H9 (cell line): ENCODE data around the gene INTS12. TPM values are rescaled to one million over a fixed set of nuclear protein-coding genes. Genes with fewer than 3 reads are reported as not detected.

ENCODE experiments used
- DNase-seq: peaks from one replicate; pipeline ENCODE4 v3.0.0-alpha.2; 2017
- H2AFZ ChIP-seq: one replicate; pipeline ENCODE4 v1.6.1; 2013; ENCODE audit warnings: mild to moderate bottlenecking, low read length, control low read depth, moderate library complexity
- H2AK5ac ChIP-seq: 2 replicates; pipeline ENCODE4 v1.6.1; 2013; ENCODE audit warnings: low read length, control low read depth, mixed read lengths; ENCODE audit not compliant: insufficient read length
- H2BK120ac ChIP-seq: one replicate; pipeline ENCODE4 v1.6.1; 2013; ENCODE audit warnings: low read depth, mild to moderate bottlenecking, low read length, control low read depth, inconsistent platforms; ENCODE audit not compliant: poor library complexity, severe bottlenecking
- H2BK12ac ChIP-seq: 2 replicates; pipeline ENCODE4 v1.6.1; 2013; ENCODE audit warnings: low read length, control low read depth, mixed read lengths, low read depth; ENCODE audit not compliant: insufficient read length
- H2BK15ac ChIP-seq: 2 replicates; pipeline ENCODE4 v1.6.1; 2013; ENCODE audit warnings: low read depth, low read length, control low read depth
- H2BK20ac ChIP-seq: one replicate; pipeline ENCODE4 v1.6.1; 2013; ENCODE audit warnings: low read depth, mild to moderate bottlenecking, low read length, control low read depth, inconsistent platforms; ENCODE audit not compliant: poor library complexity, severe bottlenecking
- H2BK5ac ChIP-seq: 2 replicates; pipeline ENCODE4 v1.6.1; 2013; ENCODE audit warnings: low read length, control low read depth, mixed read lengths; ENCODE audit not compliant: insufficient read length
- H3K14ac ChIP-seq: 2 replicates; pipeline ENCODE4 v1.6.1; 2013; ENCODE audit warnings: low read length, control low read depth; ENCODE audit not compliant: insufficient read depth
- H3K18ac ChIP-seq: 2 replicates; pipeline ENCODE4 v1.6.1; 2013; ENCODE audit warnings: low read depth, mild to moderate bottlenecking, mixed read lengths, low read length, control low read depth; ENCODE audit not compliant: insufficient read length
- H3K23ac ChIP-seq: 2 replicates; pipeline ENCODE4 v1.6.1; 2013; ENCODE audit warnings: low read length, control low read depth, mixed read lengths, low read depth; ENCODE audit not compliant: insufficient read length
- H3K23me2 ChIP-seq: 2 replicates; pipeline ENCODE4 v1.6.1; 2013; ENCODE audit warnings: low read depth, mild to moderate bottlenecking, mixed read lengths, low read length, control low read depth; ENCODE audit not compliant: insufficient read length, poor library complexity, severe bottlenecking
- H3K27ac ChIP-seq: 2 replicates; pipeline ENCODE4 v1.5.1; 2013; ENCODE audit warnings: low read length, control low read depth, mixed read lengths, low read depth; ENCODE audit not compliant: insufficient read length
- H3K27me3 ChIP-seq: 2 replicates; pipeline ENCODE4 v1.6.1; 2013; ENCODE audit warnings: low read length, control low read depth, inconsistent platforms; ENCODE audit not compliant: insufficient read depth
- H3K4ac ChIP-seq: 2 replicates; pipeline ENCODE4 v1.6.1; 2013; ENCODE audit warnings: low read depth, mild to moderate bottlenecking, control low read depth, inconsistent platforms, low read length, moderate library complexity
- H3K4me1 ChIP-seq: 2 replicates; pipeline ENCODE4 v1.6.1; 2013; ENCODE audit warnings: low read length, control low read depth, inconsistent platforms; ENCODE audit not compliant: insufficient read depth
- H3K4me2 ChIP-seq: 2 replicates; pipeline ENCODE4 v1.6.1; 2013; ENCODE audit warnings: low read length, control low read depth, mixed read lengths; ENCODE audit not compliant: insufficient read length, insufficient read depth
- H3K56ac ChIP-seq: 2 replicates; pipeline ENCODE4 v1.6.1; 2013; ENCODE audit warnings: low read depth, mild to moderate bottlenecking, mixed read lengths, low read length, control low read depth; ENCODE audit not compliant: insufficient read length
- H3K79me1 ChIP-seq: 2 replicates; pipeline ENCODE4 v1.6.1; 2013; ENCODE audit warnings: low read depth, mild to moderate bottlenecking, moderate library complexity, low read length, control low read depth, inconsistent platforms; ENCODE audit not compliant: insufficient read depth, poor library complexity, severe bottlenecking
- H3K79me2 ChIP-seq: 2 replicates; pipeline ENCODE4 v1.6.1; 2013; ENCODE audit warnings: low read length, control low read depth, inconsistent platforms; ENCODE audit not compliant: insufficient read depth
- H3K9ac ChIP-seq: 2 replicates; pipeline ENCODE4 v1.6.1; 2013; ENCODE audit warnings: low read length, control low read depth, mixed read lengths; ENCODE audit not compliant: insufficient read length; ENCODE audit errors: extremely low read depth
- H3K9me3 ChIP-seq: one replicate; pipeline ENCODE4 v1.6.1; 2013; ENCODE audit warnings: low read depth, low read length, inconsistent platforms; ENCODE audit not compliant: control insufficient read depth
- H3T11ph ChIP-seq: one replicate; pipeline ENCODE4 v1.6.1; 2013; ENCODE audit warnings: mild to moderate bottlenecking, low read length, control low read depth, inconsistent platforms
- H4K20me1 ChIP-seq: one replicate; pipeline ENCODE4 v1.6.1; 2013; ENCODE audit not compliant: control insufficient read depth, insufficient read length, insufficient read depth
- H4K5ac ChIP-seq: 2 replicates; pipeline ENCODE4 v1.6.1; 2013; ENCODE audit warnings: low read depth, mild to moderate bottlenecking, mixed read lengths, low read length, control low read depth; ENCODE audit not compliant: insufficient read length
- H4K8ac ChIP-seq: replicated peaks from 2 replicates; pipeline ENCODE4 v1.6.1; 2013; ENCODE audit warnings: low read length, control low read depth, mixed read lengths, low read depth; ENCODE audit not compliant: insufficient read length
- H4K91ac ChIP-seq: 2 replicates; pipeline ENCODE4 v1.6.1; 2013; ENCODE audit warnings: low read depth, mild to moderate bottlenecking, moderate library complexity, mixed read lengths, low read length, control low read depth; ENCODE audit not compliant: insufficient read length
- H3K27ac Mint-ChIP-seq, 3 experiments: 2 replicates in 2 of 3; 3 replicates in 1 of 3; pipeline ENCODE4 v1.8.0; 2020 to 2021; ENCODE audit warnings: mixed read lengths in 3 of 3, mild to moderate bottlenecking in 1 of 3, moderate library complexity in 1 of 3
- H3K27me3 Mint-ChIP-seq: 2 replicates; pipeline ENCODE4 v1.8.0; 2021; ENCODE audit warnings: low read depth, mild to moderate bottlenecking, moderate library complexity, mixed read lengths
- H3K36me3 Mint-ChIP-seq, 3 experiments: 2 replicates in 2 of 3; 3 replicates in 1 of 3; pipeline ENCODE4 v1.8.0; 2020 to 2021; ENCODE audit warnings: low read depth in 3 of 3, mixed read lengths in 3 of 3; ENCODE audit not compliant: insufficient read depth in 1 of 3
- H3K4me1 Mint-ChIP-seq, 2 experiments: 2 replicates each; pipeline ENCODE4 v1.8.0; 2020; ENCODE audit warnings: mixed read lengths in 2 of 2
- H3K4me3 Mint-ChIP-seq, 2 experiments: 2 replicates in 1 of 2; 3 replicates in 1 of 2; pipeline ENCODE4 v1.8.0; 2020 to 2021; ENCODE audit warnings: mild to moderate bottlenecking in 2 of 2, mixed read lengths in 2 of 2, moderate library complexity in 1 of 2
- H3K9me3 Mint-ChIP-seq, 2 experiments: 2 replicates in 1 of 2; 3 replicates in 1 of 2; pipeline ENCODE4 v1.8.0; 2020; ENCODE audit warnings: mild to moderate bottlenecking in 2 of 2, mixed read lengths in 2 of 2, moderate library complexity in 1 of 2
- WGBS: extraction: QIAGEN DNeasy Blood & Tissue Kit; methylation state at CpG from one replicate; pipeline ENCODE4 v1.1.7; 2013; ENCODE audit warnings: missing lambda C conversion rate, low lambda C conversion rate, mixed read lengths; ENCODE audit not compliant: insufficient read length; ENCODE audit errors: extremely low coverage; 5-methylcytosine and 5-hydroxymethylcytosine counted together
- total RNA-seq: library from RNA; stranded (reverse); gene quantifications from 2 replicates; pipeline ENCODE4 v1.2.1, GENCODE V29; 2021
- TF ChIP-seq, protein P1 (sequence below): fragments of 200-600 bp; sonication (generic); conservative IDR thresholded peaks from 3 replicates; pipeline ENCODE4 v1.8.0; 2021; ENCODE audit warnings: antibody characterized with exemption, mild to moderate bottlenecking

Gene INTS12
- total RNA-seq, 1 experiment from 2014 or later = 15.6 TPM

DNA sequence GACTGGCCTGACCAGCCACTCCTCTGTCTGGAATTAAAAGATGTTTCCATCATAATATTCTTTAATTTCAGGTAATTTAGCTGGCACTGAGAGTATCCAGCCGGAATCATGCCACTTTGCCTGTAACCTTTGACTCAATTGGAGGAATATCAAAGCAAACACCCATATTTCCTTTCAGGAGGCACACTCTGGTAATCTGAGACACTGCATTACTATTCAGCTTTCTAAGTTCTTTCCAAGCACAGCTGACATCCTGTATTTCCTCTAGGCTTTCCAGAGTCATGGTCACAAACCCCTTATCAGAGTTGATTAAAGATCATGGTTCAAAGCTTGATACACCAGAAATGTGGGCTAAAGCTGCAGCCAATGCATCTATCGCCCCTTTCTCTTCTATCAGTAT is 29.3 kb downstream of the INTS12 start:
- WGBS = no CpG with 5 or more reads among the region's 2 CpGs
- Histone ChIP-seq H2BK20ac (no peak overlapping the region), H3K79me1 (no peaks in the 10 kb centered on the region), H3K4ac (no peak overlapping the region), H3K4me2 (no peak overlapping the region), H2BK15ac (no peak overlapping the region), H3K4me1 (no peaks in the 10 kb centered on the region), H3K79me2 (no peaks in the 10 kb centered on the region), H2BK5ac (no peak overlapping the region), H3K27me3 (no peaks in the 10 kb centered on the region), H3K9ac (no peak overlapping the region), H3K23ac (no peak overlapping the region), H3K27ac (no peak overlapping the region), H4K20me1 (no peaks in the 10 kb centered on the region), H3K56ac (no peak overlapping the region), H4K91ac (no peak overlapping the region), H4K5ac (no peak overlapping the region), H3K9me3 (no peaks in the 10 kb centered on the region), H2BK12ac (no peak overlapping the region), H2BK120ac (no peak overlapping the region), H3K18ac (no peak overlapping the region), H3T11ph (no peak overlapping the region), H2AFZ (no peak overlapping the region), H3K14ac (no peak overlapping the region), H4K8ac (no peak overlapping the region), H3K23me2 (no peaks in the 10 kb centered on the region), H2AK5ac (no peak overlapping the region)
- no peak overlapping the region for H3K4me3 Mint-ChIP-seq
- H3K9me3 Mint-ChIP-seq = no peaks in the 10 kb centered on the region
- peaks cover 0 to 5% (median 0%) of the 10 kb centered on the region in 3 experiments; a peak in 2 of 7 replicates for H3K36me3 Mint-ChIP-seq
- H3K27me3 Mint-ChIP-seq = no peaks in the 10 kb centered on the region
- peaks cover 3 to 6% of the 10 kb centered on the region in 2 experiments for H3K4me1 Mint-ChIP-seq
- TF ChIP-seq, protein P1, sequence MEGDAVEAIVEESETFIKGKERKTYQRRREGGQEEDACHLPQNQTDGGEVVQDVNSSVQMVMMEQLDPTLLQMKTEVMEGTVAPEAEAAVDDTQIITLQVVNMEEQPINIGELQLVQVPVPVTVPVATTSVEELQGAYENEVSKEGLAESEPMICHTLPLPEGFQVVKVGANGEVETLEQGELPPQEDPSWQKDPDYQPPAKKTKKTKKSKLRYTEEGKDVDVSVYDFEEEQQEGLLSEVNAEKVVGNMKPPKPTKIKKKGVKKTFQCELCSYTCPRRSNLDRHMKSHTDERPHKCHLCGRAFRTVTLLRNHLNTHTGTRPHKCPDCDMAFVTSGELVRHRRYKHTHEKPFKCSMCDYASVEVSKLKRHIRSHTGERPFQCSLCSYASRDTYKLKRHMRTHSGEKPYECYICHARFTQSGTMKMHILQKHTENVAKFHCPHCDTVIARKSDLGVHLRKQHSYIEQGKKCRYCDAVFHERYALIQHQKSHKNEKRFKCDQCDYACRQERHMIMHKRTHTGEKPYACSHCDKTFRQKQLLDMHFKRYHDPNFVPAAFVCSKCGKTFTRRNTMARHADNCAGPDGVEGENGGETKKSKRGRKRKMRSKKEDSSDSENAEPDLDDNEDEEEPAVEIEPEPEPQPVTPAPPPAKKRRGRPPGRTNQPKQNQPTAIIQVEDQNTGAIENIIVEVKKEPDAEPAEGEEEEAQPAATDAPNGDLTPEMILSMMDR = no peak
- no peak overlapping the region for H3K27ac Mint-ChIP-seq
- no peak for DNase-seq
